Measurements from ENCODE around the gene KLF12.

The KLF12 gene

DNA sequence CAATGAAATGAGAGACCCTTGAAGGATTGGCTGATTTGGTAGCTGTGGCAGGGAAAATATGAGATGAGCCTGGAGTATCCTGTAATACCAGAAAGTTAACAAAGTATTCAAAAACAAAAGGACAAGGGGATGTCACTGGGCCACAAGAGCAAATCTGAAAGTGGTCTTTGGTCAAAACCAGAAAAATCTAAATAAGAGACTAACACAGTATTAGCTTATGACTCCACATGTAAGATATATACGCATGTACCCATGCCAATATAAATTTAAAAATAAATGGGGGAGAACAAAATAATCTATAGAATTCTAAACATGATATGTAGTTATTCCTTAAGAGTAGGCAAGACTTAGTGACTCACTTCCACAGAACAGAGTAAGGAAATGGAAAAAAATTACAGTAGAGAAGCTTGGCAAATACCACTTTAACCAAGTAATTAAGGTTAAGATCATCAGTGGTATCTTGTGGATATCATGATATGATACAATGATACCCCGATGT lies 16.9 kb downstream of the KLF12 start:
- no peak for DNase-seq (ENCODE audit: extremely low spot score)
- ChIA-PET POLR2A (no interaction called here), CTCF (no interaction called here)
- TF ChIP-seq, protein P1, sequence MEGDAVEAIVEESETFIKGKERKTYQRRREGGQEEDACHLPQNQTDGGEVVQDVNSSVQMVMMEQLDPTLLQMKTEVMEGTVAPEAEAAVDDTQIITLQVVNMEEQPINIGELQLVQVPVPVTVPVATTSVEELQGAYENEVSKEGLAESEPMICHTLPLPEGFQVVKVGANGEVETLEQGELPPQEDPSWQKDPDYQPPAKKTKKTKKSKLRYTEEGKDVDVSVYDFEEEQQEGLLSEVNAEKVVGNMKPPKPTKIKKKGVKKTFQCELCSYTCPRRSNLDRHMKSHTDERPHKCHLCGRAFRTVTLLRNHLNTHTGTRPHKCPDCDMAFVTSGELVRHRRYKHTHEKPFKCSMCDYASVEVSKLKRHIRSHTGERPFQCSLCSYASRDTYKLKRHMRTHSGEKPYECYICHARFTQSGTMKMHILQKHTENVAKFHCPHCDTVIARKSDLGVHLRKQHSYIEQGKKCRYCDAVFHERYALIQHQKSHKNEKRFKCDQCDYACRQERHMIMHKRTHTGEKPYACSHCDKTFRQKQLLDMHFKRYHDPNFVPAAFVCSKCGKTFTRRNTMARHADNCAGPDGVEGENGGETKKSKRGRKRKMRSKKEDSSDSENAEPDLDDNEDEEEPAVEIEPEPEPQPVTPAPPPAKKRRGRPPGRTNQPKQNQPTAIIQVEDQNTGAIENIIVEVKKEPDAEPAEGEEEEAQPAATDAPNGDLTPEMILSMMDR (IDR thresholded peaks at IDR 0.05; ENCODE audit: control extremely low read depth, extremely low read depth, low read depth, missing control alignments) = no peak

DNA sequence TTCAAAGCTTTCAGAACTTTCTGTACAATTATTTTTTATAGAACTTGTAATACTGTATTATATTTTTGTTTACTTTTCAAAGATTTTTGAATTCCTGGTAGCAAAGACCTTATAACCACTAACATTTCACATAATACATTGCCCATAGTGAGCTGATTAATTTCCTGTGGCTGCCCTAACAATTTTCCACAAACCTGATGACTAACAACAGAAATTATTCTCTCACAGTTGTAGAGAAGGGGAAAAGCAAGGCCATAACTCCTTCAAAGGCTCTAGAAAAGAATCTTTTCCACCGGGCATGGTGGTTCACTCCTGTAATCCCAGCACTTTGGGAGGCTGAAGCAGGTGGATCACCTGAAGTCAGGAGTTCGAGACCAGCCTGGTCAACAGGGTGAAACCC lies 19.1 kb downstream of the KLF12 start:
- ChIA-PET CTCF (no interaction called here), POLR2A (no interaction called here)
- TF ChIP-seq, protein P1 (IDR thresholded peaks at IDR 0.05; ENCODE audit: control extremely low read depth, extremely low read depth, low read depth, missing control alignments) = no peak
- DNase-seq (ENCODE audit: extremely low spot score) = no peak

DNA sequence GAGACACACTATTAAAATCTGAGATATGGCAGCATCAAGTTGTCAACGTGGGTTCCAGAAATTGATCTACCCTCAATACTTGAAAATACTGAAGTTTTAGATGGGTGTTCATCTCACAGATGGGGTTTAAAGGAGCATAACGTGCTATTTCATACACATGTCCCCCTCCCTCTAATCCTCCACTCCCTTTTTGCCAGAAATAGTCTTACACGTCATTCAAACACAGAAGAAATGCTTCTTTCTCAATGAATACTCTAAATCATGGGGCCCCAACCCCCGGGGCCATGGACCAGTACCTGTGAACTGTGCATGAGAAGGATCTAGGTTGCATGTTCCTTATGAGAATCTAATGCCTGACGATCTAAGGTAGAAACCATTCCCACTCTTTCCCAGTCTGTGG lies 19.6 kb downstream of the KLF12 start:
- TF ChIP-seq, protein P1 (IDR thresholded peaks at IDR 0.05; ENCODE audit: control extremely low read depth, extremely low read depth, low read depth, missing control alignments) = no peak
- ChIA-PET CTCF (no interaction called here), POLR2A (no interaction called here)
- DNase-seq (ENCODE audit: extremely low spot score) = no peak

DNA sequence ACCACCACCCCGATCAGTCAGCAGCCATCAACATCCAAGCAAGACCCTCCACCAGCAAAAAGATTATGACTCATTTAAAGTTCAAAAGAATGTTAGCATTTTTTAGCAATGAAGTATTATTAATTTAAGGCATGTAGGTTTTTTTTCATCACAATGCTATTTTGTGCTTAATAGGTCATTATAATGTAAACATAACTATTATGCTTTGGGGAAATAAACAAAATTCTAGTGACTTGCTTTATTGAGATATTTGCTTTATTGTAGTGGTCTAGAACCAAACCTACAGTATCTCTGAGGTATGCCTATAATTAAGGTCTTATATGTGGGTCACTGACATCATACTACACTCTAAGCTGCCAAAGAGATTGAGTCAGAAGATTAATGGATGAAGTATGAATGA lies 20.0 kb downstream of the KLF12 start:
- CTCF ChIA-PET = no interaction called here

DNA sequence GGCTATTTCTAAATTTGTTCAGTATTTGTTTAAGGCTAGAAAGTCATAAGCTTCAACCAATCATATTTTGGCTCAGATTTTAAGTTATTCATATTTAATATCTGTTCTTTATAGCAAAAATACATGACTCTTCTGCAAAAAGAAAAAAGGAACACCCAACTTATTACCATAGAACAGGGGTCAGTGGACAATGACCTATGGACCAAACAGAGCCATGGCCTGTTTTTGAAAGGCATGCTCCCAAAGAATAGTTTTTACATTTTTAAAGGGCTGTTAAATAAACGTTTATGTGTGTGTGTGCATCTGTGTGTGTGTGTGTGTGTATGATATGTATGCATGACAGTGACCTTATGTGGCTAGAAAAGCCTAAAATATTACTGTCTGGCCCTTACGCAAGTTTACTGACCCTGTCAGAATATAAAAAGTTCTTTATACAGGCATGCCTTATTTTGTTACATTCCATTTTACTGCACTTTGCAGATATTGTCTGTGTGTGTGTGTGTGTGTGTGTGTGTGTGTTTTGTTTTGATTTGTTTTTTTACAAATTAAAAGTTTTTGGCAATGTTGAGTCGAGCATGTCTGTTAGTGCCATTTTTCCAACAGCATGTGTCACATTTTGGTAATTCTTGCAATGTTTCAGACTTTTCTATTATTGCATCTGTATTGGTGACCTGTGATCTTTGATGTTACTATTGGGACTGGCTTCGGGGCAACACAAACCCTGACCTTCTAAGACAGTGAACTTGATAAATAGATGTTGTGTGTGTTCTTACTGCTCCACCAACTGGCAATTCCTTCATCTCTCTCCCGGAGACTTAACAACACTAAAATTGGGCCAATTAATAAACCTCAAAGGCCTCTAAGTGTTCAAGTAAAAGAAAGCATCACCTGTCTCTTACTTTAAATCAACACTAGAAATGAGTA lies 22.0 kb downstream of the KLF12 start:
- TF ChIP-seq, protein P1 (IDR thresholded peaks at IDR 0.05; ENCODE audit: control extremely low read depth, extremely low read depth, low read depth, missing control alignments) = no peak
- ChIA-PET CTCF (interaction anchor here (0.6 to 0.7 kb wide), 2 partner anchors 9 to 16 kb away, joined by 3 read pairs; no protein-coding TSS in a partner anchor), POLR2A (no interaction called here)
- no peak for DNase-seq (ENCODE audit: extremely low spot score)

More for the DNA sequence above, 20.0 kb downstream of the KLF12 start:
- TF ChIP-seq, protein P1 (IDR thresholded peaks at IDR 0.05; ENCODE audit: control extremely low read depth, extremely low read depth, low read depth, missing control alignments) = no peak
- DNase-seq (ENCODE audit: extremely low spot score) = no peak
- POLR2A ChIA-PET = no interaction called here

DNA sequence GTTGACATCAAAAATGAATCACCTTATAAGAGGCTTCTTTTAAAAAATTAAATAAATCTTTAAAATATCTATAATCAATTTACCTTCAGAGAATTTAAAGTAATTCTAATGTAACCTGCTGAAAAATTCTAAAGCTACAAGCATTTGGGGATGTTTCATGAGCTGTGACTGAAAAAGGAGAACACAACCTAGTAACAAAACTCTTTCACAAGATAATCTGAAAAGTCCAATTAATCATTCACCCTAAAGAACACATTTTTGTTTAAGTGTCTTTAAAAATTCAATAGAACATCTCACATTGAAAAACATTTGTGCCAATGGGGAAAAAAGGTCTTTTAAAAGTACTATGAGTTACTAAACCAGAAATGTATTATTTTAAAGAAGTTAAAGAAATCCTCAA lies 22.8 kb downstream of the KLF12 start:
- ChIA-PET POLR2A (no interaction called here), CTCF (interaction anchor here (0.6 to 1.5 kb wide), 2 partner anchors 10 to 16 kb away, joined by 3 read pairs; no protein-coding TSS in a partner anchor)
- TF ChIP-seq, protein P1 (IDR thresholded peaks at IDR 0.05; ENCODE audit: control extremely low read depth, extremely low read depth, low read depth, missing control alignments) = no peak
- DNase-seq (ENCODE audit: extremely low spot score) = no peak

All from GM10248 (cell line).